Measurements from ENCODE around the gene MYL6.
"Not testable (repeated sequence)": the region's sequence is repeated elsewhere in the genome, so short reads cannot be mapped to it uniquely, and the experiment has no call there.

The MYL6 gene

DNA sequence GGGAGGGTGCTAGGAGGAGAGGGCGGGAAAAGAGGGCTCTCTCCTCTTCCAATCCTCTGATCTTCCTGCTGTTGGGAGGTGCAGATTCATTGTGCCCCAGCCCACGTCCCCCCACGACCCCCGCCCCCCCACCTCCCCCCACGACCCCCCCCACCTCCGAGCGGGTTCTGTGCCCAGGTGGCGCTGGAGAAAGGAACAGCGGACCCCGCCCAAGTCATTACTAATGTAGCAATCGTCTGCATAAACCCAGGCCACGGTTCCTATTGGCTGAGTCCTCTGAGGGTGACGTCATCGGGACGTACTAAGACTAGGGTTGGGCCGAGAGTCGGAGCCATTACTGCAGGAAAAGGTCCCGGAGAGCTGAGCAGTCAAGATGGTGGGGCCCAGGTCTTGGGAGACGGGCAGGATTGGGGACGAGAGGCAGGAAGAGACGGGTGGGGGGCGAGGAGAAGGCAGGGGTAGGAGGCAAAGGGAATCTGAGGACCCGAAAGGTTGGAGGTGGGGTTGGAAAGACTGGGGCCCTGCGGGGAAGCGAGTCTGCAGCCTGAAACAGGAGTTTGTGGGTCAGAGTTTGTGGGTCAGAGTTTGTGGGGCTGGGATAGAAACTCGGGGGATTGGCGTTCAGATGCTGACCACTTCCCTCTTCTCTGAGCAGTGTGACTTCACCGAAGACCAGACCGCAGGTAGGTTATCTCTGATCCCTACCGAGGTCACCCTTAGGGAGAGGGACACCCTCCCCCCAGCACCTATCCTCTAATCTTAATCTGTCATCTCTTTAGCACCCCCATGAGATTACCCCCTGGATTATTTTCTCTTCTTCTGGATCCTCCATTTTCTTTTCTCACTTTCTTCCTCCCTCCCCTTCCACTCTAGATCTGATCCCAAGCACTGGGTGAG is at the start of gene MYL6:
MYL6 (plus strand) TSS at position 331 of the 897 bp plus-strand sequence; CDS start at position 374, 43 bp downstream.
- Mint-ChIP-seq H3K9me3 (no peaks in the 10 kb centered on the region), H3K4me3 (peak within 1 kb of the TSS; percentile 99), H3K27ac (peak within 1 kb of the TSS; percentile 99), H3K27me3 (ENCODE audit: low read depth) (no peaks in the 10 kb centered on the region), H3K4me1 (ENCODE audit: low read depth) (peaks cover 40% of the 10 kb centered on the region), H3K36me3 (ENCODE audit: low read depth) (peaks cover 50% of the 10 kb centered on the region)

- no peak overlapping the region for H3K27ac Mint-ChIP-seq
- H3K36me3 Mint-ChIP-seq (ENCODE audit: low read depth), result peaks cover 67% of the 10 kb centered on the region
- H3K9me3 Mint-ChIP-seq, result no peaks in the 10 kb centered on the region
- H3K4me3 Mint-ChIP-seq, result no peak overlapping the region
- H3K27me3 Mint-ChIP-seq (ENCODE audit: low read depth), result no peaks in the 10 kb centered on the region
- H3K4me1 Mint-ChIP-seq (ENCODE audit: low read depth), result peaks cover 23% of the 10 kb centered on the region
Measured at GRCh38 chr12:56110571-56110970, 47.6 kb upstream of the MYL6 start.

DNA sequence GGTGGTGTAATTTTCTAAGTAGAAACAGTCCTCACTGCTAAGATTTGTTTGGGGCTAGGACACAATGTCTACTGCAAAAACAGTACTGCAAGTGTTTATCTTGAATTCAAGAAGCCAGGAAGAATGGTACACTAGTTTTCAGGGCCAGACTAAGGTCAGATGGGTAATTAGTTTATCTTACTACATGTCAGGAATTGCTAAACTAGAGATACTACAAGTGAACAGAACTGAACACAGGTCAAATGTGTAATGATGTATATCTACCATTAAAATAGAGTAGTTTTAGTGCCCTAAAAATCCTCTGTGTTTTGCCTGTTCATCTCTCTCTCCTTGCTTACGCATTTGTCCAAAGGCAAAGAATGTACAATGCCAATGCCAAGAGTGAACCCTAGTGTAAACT is 44.1 kb upstream of the MYL6 start:
- Mint-ChIP-seq H3K4me3 (no peak overlapping the region), H3K36me3 (ENCODE audit: low read depth) (peaks cover 60% of the 10 kb centered on the region), H3K27ac (peak overlapping the region; percentile 28), H3K9me3 (no peaks in the 10 kb centered on the region), H3K27me3 (ENCODE audit: low read depth) (no peaks in the 10 kb centered on the region), H3K4me1 (ENCODE audit: low read depth) (peaks cover 25% of the 10 kb centered on the region)

DNA sequence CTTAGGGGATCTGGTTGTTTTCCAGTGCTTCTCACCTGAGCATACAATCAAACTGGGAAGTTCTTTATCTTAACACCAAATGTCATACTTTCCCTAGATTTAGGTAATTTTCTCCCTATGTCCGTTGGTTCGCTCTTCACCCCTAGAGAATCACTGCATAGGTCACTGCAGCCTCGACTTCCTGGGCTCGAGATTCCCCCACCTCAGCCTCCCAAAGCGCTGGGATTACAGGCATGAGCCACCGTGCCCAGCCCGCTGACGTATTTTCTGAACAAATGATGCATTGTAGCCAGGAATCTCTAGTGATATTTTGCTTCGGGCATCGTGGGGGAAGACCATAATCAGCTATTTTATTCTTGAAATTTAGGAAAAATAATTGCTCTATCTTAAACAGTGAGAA is 42.8 kb upstream of the MYL6 start:
- H3K4me3 Mint-ChIP-seq, result peak overlapping the region; percentile 99
- no peaks in the 10 kb centered on the region for H3K9me3 Mint-ChIP-seq
- peaks cover 30% of the 10 kb centered on the region for H3K4me1 Mint-ChIP-seq (ENCODE audit: low read depth)
- H3K27me3 Mint-ChIP-seq (ENCODE audit: low read depth), result no peaks in the 10 kb centered on the region
- H3K27ac Mint-ChIP-seq, result peak overlapping the region; percentile 99
- H3K36me3 Mint-ChIP-seq (ENCODE audit: low read depth), result peaks cover 51% of the 10 kb centered on the region

GRCh38 chr12:56116267-56117081 is 41.7 kb upstream of the MYL6 start, which contains the start of gene RPL41:
Gene RPL41, plus strand, starts transcription at chr12:56116633.
- H3K36me3 Mint-ChIP-seq (ENCODE audit: low read depth), result peaks cover 44% of the 10 kb centered on the region
- H3K27me3 Mint-ChIP-seq (ENCODE audit: low read depth), result no peaks in the 10 kb centered on the region
- peaks cover 30% of the 10 kb centered on the region for H3K4me1 Mint-ChIP-seq (ENCODE audit: low read depth)
- H3K4me3 Mint-ChIP-seq, result peak within 1 kb of the TSS; percentile 99
- H3K27ac Mint-ChIP-seq, result peak within 1 kb of the TSS; percentile 99
- no peaks in the 10 kb centered on the region for H3K9me3 Mint-ChIP-seq

DNA sequence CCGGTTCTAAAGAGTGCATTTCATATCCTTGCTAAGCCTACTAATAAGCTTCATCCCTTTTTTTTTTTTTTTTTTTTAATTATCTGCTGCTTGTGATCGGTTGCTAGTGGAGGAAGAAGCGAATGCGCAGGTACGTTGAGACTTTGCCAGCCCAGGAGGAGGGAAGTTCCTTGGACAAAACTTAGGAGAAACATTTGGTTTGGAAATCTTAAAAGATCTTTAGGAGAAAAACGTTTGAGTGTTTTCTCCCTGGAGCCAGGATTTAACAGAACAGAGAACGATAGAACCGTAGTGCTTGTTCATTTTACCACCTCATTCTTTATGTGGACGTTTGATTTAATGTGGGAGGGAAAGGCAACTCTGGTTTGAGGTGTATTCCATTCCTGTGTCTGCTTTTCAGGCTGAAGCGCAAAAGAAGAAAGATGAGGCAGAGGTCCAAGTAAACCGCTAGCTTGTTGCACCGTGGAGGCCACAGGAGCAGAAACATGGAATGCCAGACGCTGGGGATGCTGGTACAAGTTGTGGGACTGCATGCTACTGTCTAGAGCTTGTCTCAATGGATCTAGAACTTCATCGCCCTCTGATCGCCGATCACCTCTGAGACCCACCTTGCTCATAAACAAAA is 41.0 kb upstream of the MYL6 start:
- not testable (repeated sequence) for H3K9me3 Mint-ChIP-seq; H3K27me3 Mint-ChIP-seq (ENCODE audit: low read depth)
- H3K4me1 Mint-ChIP-seq (ENCODE audit: low read depth), result peaks cover 30% of the 10 kb centered on the region
- peaks cover 41% of the 10 kb centered on the region for H3K36me3 Mint-ChIP-seq (ENCODE audit: low read depth)
- peak overlapping the region; percentile 99 for H3K27ac Mint-ChIP-seq
- peak overlapping the region; percentile 99 for H3K4me3 Mint-ChIP-seq

- H3K4me3 Mint-ChIP-seq, result peak within 1 kb of the TSS; percentile 99
- peak within 1 kb of the TSS; percentile 99 for H3K27ac Mint-ChIP-seq
- no peaks in the 10 kb centered on the region for H3K27me3 Mint-ChIP-seq (ENCODE audit: low read depth)
- no peaks in the 10 kb centered on the region for H3K9me3 Mint-ChIP-seq
- peaks cover 30% of the 10 kb centered on the region for H3K4me1 Mint-ChIP-seq (ENCODE audit: low read depth)
- peaks cover 34% of the 10 kb centered on the region for H3K36me3 Mint-ChIP-seq (ENCODE audit: low read depth)
Measured at GRCh38 chr12:56117778-56118687, 40.1 kb upstream of the MYL6 start, which contains the start of gene ZC3H10. Gene ZC3H10, plus strand, starts transcription at chr12:56118266. Its CDS starts 2,297 bp downstream, at chr12:56120563.

- Mint-ChIP-seq H3K9me3 (no peaks in the 10 kb centered on the region), H3K4me1 (ENCODE audit: low read depth) (peaks cover 30% of the 10 kb centered on the region), H3K27ac (peak overlapping the region; percentile 99), H3K36me3 (ENCODE audit: low read depth) (peaks cover 26% of the 10 kb centered on the region), H3K4me3 (peak overlapping the region; percentile 99), H3K27me3 (ENCODE audit: low read depth) (no peaks in the 10 kb centered on the region)
Measured at GRCh38 chr12:56118688-56119357, 39.3 kb upstream of the MYL6 start.

DNA sequence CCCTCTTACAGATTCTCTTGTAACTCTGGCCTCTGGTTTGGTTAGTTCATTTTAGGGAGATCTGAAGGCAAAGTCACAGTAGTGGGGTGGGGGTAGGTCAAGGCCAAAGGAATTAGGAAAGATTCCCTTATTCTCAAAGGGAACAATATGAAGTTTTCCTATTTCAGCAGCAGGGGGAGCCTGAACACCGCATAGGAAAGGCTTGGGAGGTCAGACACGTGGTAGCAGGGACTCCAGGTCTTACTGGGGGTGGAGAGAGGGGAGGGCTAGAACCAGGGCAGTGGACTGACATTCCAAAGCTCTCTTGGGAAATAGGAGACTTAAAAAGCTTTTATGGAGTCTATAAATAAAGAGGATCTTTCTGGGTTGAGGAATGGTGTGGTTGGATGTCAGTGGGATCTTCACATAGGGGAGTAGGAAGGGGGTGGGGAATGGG is 38.8 kb upstream of the MYL6 start:
- Mint-ChIP-seq H3K27ac (peak overlapping the region; percentile 99), H3K4me3 (peak overlapping the region; percentile 99), H3K36me3 (ENCODE audit: low read depth) (peaks cover 20% of the 10 kb centered on the region), H3K4me1 (ENCODE audit: low read depth) (peaks cover 34% of the 10 kb centered on the region), H3K9me3 (no peaks in the 10 kb centered on the region), H3K27me3 (ENCODE audit: low read depth) (no peaks in the 10 kb centered on the region)

DNA sequence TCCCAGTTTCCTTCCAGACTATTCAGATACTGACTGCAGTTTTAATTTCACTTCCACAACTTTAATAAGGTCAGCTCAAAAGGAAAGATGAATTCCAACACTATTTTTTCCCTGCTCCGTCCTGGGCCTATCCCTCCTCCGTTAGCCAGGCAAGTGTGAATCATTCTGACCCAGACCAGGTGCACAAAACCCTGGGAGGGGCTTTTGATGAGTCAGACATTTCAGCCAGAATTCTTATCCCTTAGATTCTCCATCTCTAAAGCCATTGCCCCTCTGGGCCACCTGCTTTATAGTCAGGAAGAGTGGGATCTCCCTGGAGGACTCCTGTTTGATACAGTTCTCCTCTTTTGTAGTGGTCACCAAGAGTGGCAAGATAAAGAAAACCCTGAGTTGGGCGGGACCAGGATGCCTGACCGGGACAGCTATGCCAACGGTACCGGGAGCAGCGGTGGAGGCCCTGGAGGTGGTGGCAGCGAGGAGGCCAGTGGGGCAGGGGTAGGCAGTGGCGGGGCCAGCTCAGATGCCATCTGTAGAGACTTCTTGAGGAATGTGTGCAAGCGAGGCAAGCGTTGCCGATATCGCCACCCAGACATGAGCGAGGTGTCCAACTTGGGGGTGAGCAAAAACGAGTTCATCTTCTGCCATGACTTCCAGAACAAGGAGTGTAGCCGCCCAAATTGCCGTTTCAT is 37.9 kb upstream of the MYL6 start:
- no peaks in the 10 kb centered on the region for H3K9me3 Mint-ChIP-seq
- H3K4me1 Mint-ChIP-seq (ENCODE audit: low read depth), result peaks cover 37% of the 10 kb centered on the region
- no peaks in the 10 kb centered on the region for H3K27me3 Mint-ChIP-seq (ENCODE audit: low read depth)
- H3K36me3 Mint-ChIP-seq (ENCODE audit: low read depth), result peaks cover 20% of the 10 kb centered on the region
- H3K27ac Mint-ChIP-seq, result no peak overlapping the region
- no peak overlapping the region for H3K4me3 Mint-ChIP-seq

DNA sequence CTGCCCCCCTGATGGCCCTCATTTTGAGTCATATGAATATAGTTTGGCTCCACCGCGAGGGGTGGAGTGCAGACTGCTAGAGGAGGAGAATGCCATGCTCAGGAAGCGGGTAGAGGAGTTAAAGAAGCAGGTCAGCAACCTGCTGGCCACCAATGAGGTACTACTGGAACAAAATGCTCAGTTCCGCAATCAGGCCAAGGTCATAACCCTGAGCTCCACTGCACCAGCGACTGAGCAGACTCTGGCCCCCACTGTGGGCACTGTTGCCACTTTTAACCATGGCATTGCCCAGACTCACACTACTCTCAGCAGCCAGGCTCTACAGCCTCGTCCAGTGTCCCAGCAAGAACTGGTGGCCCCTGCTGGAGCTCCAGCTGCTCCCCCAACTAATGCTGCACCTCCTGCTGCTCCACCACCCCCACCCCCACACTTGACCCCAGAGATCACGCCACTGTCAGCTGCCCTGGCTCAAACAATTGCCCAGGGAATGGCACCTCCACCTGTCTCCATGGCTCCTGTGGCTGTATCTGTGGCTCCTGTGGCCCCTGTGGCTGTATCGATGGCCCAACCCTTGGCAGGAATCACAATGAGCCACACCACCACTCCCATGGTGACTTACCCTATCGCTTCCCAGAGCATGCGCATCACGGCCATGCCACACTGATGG is 36.8 kb upstream of the MYL6 start:
- H3K4me1 Mint-ChIP-seq (ENCODE audit: low read depth), result peaks cover 38% of the 10 kb centered on the region
- H3K9me3 Mint-ChIP-seq, result no peaks in the 10 kb centered on the region
- no peak overlapping the region for H3K4me3 Mint-ChIP-seq
- no peaks in the 10 kb centered on the region for H3K27me3 Mint-ChIP-seq (ENCODE audit: low read depth)
- H3K36me3 Mint-ChIP-seq (ENCODE audit: low read depth), result peaks cover 20% of the 10 kb centered on the region
- no peak overlapping the region for H3K27ac Mint-ChIP-seq

GRCh38 chr12:56122637-56123036 is 35.5 kb upstream of the MYL6 start:
- Mint-ChIP-seq H3K4me3 (no peak overlapping the region), H3K36me3 (ENCODE audit: low read depth) (peaks cover 9% of the 10 kb centered on the region), H3K9me3 (no peaks in the 10 kb centered on the region), H3K27ac (no peak overlapping the region), H3K4me1 (ENCODE audit: low read depth) (peaks cover 46% of the 10 kb centered on the region), H3K27me3 (ENCODE audit: low read depth) (no peaks in the 10 kb centered on the region)
